B cell (primary cell): ENCODE results near the gene CYP2W1. TPM values are rescaled to one million over a fixed set of nuclear protein-coding genes. Genes with fewer than 3 reads are reported as not detected.

Experiments used
- ATAC-seq: fragments of 200-7000 bp; cut with Tn5 transposase; one replicate; pipeline ENCODE4 v1.10.0; 2021; ENCODE audit warnings: low read depth, mild to moderate bottlenecking, moderate number of reproducible peaks, moderate library complexity
- CTCF ChIA-PET: fragments of 350-600 bp; sonication (Branson Sonifier 250); formaldehyde crosslinking; loops from one replicate; lab custom pipeline; 2021; ENCODE audit warnings: antibody characterized with exemption, inconsistent platforms; lab: Charles Lee
- POLR2A ChIA-PET: fragments of 350-600 bp; sonication (Branson Sonifier 250); formaldehyde crosslinking; loops from one replicate; lab custom pipeline; 2021; ENCODE audit warnings: antibody characterized with exemption; lab: Charles Lee
- DNase-seq: peaks from one replicate; pipeline ENCODE4 v3.0.0; 2013
- H2AFZ ChIP-seq: 2 replicates; pipeline ENCODE4 v1.6.1; 2012; ENCODE audit warnings: mild to moderate bottlenecking, low read depth, low read length; ENCODE audit not compliant: insufficient read depth, poor library complexity, severe bottlenecking
- H3K27ac ChIP-seq, 2 donors: 1 replicate in 1 of 2; 2 replicates in 1 of 2; pipeline ENCODE4 v1.5.1; 2012 to 2013; ENCODE audit warnings: low read length in 2 of 2, mild to moderate bottlenecking in 2 of 2, moderate library complexity in 1 of 2
- H3K27me3 ChIP-seq, 4 experiments: fragments of 200-600 bp in 1 of 4; sonication (generic) in 1 of 4; replicated peaks in 1 of 4; 1 replicate in 2 of 4; 2 replicates in 2 of 4; pipeline versions ENCODE4 v1.6.1 to v1.7.0; 2013 to 2016; ENCODE audit warnings: low read length in 3 of 4, mild to moderate bottlenecking in 2 of 4, mixed read lengths in 1 of 4, moderate library complexity in 1 of 4; ENCODE audit not compliant: insufficient read depth in 4 of 4, control insufficient read depth in 3 of 4; ENCODE audit errors: control extremely low read depth in 1 of 4
- H3K36me3 ChIP-seq, 2 experiments: replicated peaks in 1 of 2; 1 replicate in 1 of 2; 2 replicates in 1 of 2; pipeline versions ENCODE4 v1.6.1 to v1.7.1; 2013; ENCODE audit warnings: low read length in 1 of 2; ENCODE audit not compliant: insufficient read depth in 2 of 2, control insufficient read depth in 1 of 2; ENCODE audit errors: control extremely low read depth in 1 of 2, extremely low read depth in 1 of 2
- H3K4me1 ChIP-seq, 2 donors: fragments of 200-600 bp in 1 of 2; sonication (generic) in 1 of 2; 1 replicate in 1 of 2; 2 replicates in 1 of 2; pipeline versions ENCODE4 v1.5.1 to v1.6.1; 2013 to 2017; ENCODE audit warnings: low read length in 2 of 2; ENCODE audit not compliant: control insufficient read depth in 2 of 2, insufficient read depth in 2 of 2
- H3K4me2 ChIP-seq: replicated peaks from 2 replicates; pipeline ENCODE3; 2012; ENCODE audit warnings: mild to moderate bottlenecking, low read depth, low read length; ENCODE audit not compliant: poor library complexity, severe bottlenecking
- H3K4me3 ChIP-seq, 5 experiments: fragments of 200-600 bp in 1 of 5; sonication (generic) in 1 of 5; 1 replicate in 3 of 5; 2 replicates in 2 of 5; pipeline versions ENCODE4 v1.5.1 to v1.7.0; 2011 to 2016; ENCODE audit warnings: low read length in 4 of 5, mild to moderate bottlenecking in 4 of 5, low read depth in 2 of 5, control low read depth in 1 of 5, moderate library complexity in 1 of 5; ENCODE audit not compliant: insufficient read depth in 1 of 5; ENCODE audit errors: control extremely low read depth in 1 of 5, extremely low read depth in 1 of 5
- H3K79me2 ChIP-seq: fragments of 200-600 bp; sonication (generic); one replicate; pipeline ENCODE4 v1.6.0; 2016; ENCODE audit warnings: low read length; ENCODE audit not compliant: control insufficient read depth, insufficient read depth
- H3K9ac ChIP-seq: fragments of 200-600 bp; sonication (generic); 2 replicates; pipeline ENCODE4 v1.6.1; 2017; ENCODE audit warnings: mild to moderate bottlenecking, low read length, moderate library complexity
- H3K9me3 ChIP-seq, 3 donors: one replicate each; pipeline versions ENCODE4 v1.6.1 to v1.7.1; 2013; ENCODE audit warnings: low read length in 2 of 3; ENCODE audit not compliant: control insufficient read depth in 2 of 3, insufficient read depth in 1 of 3; ENCODE audit errors: control extremely low read depth in 1 of 3
- H4K20me1 ChIP-seq: 2 replicates; pipeline ENCODE4 v1.6.0; 2012; ENCODE audit warnings: mild to moderate bottlenecking, low read length; ENCODE audit not compliant: insufficient read depth, control insufficient read depth, poor library complexity, severe bottlenecking
- H3K27ac Mint-ChIP-seq: one replicate; pipeline ENCODE4 v1.8.0; 2021; ENCODE audit warnings: mixed read lengths
- H3K27me3 Mint-ChIP-seq: one replicate; pipeline ENCODE4 v1.8.0; 2021; ENCODE audit warnings: mixed read lengths
- H3K4me1 Mint-ChIP-seq: one replicate; pipeline ENCODE4 v1.8.0; 2021; ENCODE audit warnings: mixed read lengths
- H3K4me3 Mint-ChIP-seq: one replicate; pipeline ENCODE4 v1.8.0; 2021; ENCODE audit warnings: mixed read lengths
- H3K9me3 Mint-ChIP-seq: one replicate; pipeline ENCODE4 v1.8.0; 2022; ENCODE audit warnings: mixed read lengths; ENCODE audit not compliant: insufficient read depth
- CTCF ChIP-seq: fragments of 200-600 bp; IDR thresholded peaks from one replicate; pipeline ENCODE4 v1.8.0; 2022; ENCODE audit warnings: antibody characterized with exemption, mild to moderate bottlenecking
- EZH2 ChIP-seq: IDR thresholded peaks from 2 replicates; pipeline ENCODE4 v1.6.1; 2012; ENCODE audit warnings: borderline replicate concordance, low read depth, mild to moderate bottlenecking, moderate library complexity, low read length; ENCODE audit not compliant: insufficient read depth, poor library complexity, severe bottlenecking
- WGBS: methylation state at CpG from one replicate; pipeline ENCODE4 v1.1.5; 2013; ENCODE audit warnings: missing lambda C conversion rate; ENCODE audit not compliant: insufficient coverage; 5-methylcytosine and 5-hydroxymethylcytosine counted together
- intact Hi-C: fragments of 100-400 bp; cut with micrococcal nuclease; formaldehyde crosslinking; loops from one replicate; pipeline ENCODE4 v1.10.0; 2022
- polyA plus RNA-seq: library from polyadenylated mRNA; depleted of rRNA; stranded (reverse); fragments of >200 nt; gene quantifications from 2 replicates; pipeline ENCODE4 v1.2.3, GENCODE V29; 2012
- total RNA-seq, 2 donors: library from RNA; stranded (reverse); fragments of 120-200 nt in 1 of 2; gene quantifications; 1 replicate in 1 of 2; 2 replicates in 1 of 2; pipeline versions ENCODE4 v1.2.3 to v1.2.4, GENCODE V29; 2013 to 2022

The CYP2W1 gene
- total and polyA plus RNA-seq, 2 donors (not counting 1 experiment from before 2014, with no cell fraction given), result not detected

- intact Hi-C loops, result loop anchor here (1.0 to 2.0 kb wide), 2 partner anchors 32 to 37 kb away; no protein-coding TSS in a partner anchor
- peaks cover 20% of the 10 kb centered on the region for H4K20me1 ChIP-seq
- peaks cover 0 to 8% of the 10 kb centered on the region in 2 experiments for H3K36me3 ChIP-seq
- ATAC-seq (no peak), DNase-seq (no peak)
- H3K9me3 Mint-ChIP-seq, result no peaks in the 10 kb centered on the region
- H3K79me2 ChIP-seq, result peaks cover 26% of the 10 kb centered on the region
- H3K4me3 Mint-ChIP-seq, result peak overlapping the region; percentile 89
- peaks cover 48% of the 10 kb centered on the region for H3K4me1 Mint-ChIP-seq
- peaks cover 0 to 13% (median 0%) of the 10 kb centered on the region in 3 donors for H3K9me3 ChIP-seq
- peaks cover 3% of the 10 kb centered on the region for H3K27me3 Mint-ChIP-seq
- peak overlapping the region; percentile 97 for H3K4me2 ChIP-seq
- TF ChIP-seq EZH2, result no peak
- no peak overlapping the region for H3K27ac ChIP-seq
- H3K4me3 ChIP-seq, result no peak overlapping the region
- H2AFZ ChIP-seq, result no peak overlapping the region
- H3K9ac ChIP-seq, result no peak overlapping the region
- peaks cover 44 to 56% of the 10 kb centered on the region in 2 donors for H3K4me1 ChIP-seq
- H3K27ac Mint-ChIP-seq, result peak overlapping the region; percentile 82
- ChIA-PET POLR2A (interaction anchor here (0.6 kb wide), 1 partner anchor 302 kb away, joined by 3 read pairs; no protein-coding TSS in a partner anchor), CTCF (interaction anchor here (0.6 to 1.7 kb wide), 5 partner anchors 13 to 72 kb away, joined by 3 to 6 read pairs (median 4); no protein-coding TSS in a partner anchor)
- H3K27me3 ChIP-seq, result peaks cover 0 to 4% (median 1%) of the 10 kb centered on the region in 4 experiments
- 83% methylated on average over 30 of the region's 33 CpGs for WGBS
These were observed 46.9 kb downstream of the CYP2W1 start for GRCh38 chr7:1029637-1030443.

- peaks cover 19% of the 10 kb centered on the region for H3K79me2 ChIP-seq
- ATAC-seq, result no peak
- peaks cover 0 to 4% (median 1%) of the 10 kb centered on the region in 4 experiments for H3K27me3 ChIP-seq
- Mint-ChIP-seq H3K4me3 (peak overlapping the region; percentile 89), H3K27me3 (peaks cover 3% of the 10 kb centered on the region), H3K27ac (no peak overlapping the region), H3K9me3 (no peaks in the 10 kb centered on the region), H3K4me1 (peaks cover 41% of the 10 kb centered on the region)
- no peak overlapping the region for H3K9ac ChIP-seq
- peaks cover 0 to 8% of the 10 kb centered on the region in 2 experiments for H3K36me3 ChIP-seq
- no peak for TF ChIP-seq CTCF
- TF ChIP-seq EZH2, result no peak
- WGBS, result 32% methylated on average over 10 of the region's 12 CpGs
- peak overlapping the region; percentile 97 for H3K4me2 ChIP-seq
- H3K4me1 ChIP-seq, result peaks cover 36 to 48% of the 10 kb centered on the region in 2 donors
- no peak overlapping the region for H3K4me3 ChIP-seq
- H3K9me3 ChIP-seq, result peaks cover 0 to 14% (median 0%) of the 10 kb centered on the region in 3 donors
- DNase-seq, result no peak
- POLR2A ChIA-PET, result interaction anchor here (0.6 kb wide), 1 partner anchor 303 kb away, joined by 3 read pairs; no protein-coding TSS in a partner anchor
- intact Hi-C loops, result no loop called here
- peaks cover 12% of the 10 kb centered on the region for H4K20me1 ChIP-seq
- H3K27ac ChIP-seq, result no peak overlapping the region
- H2AFZ ChIP-seq, result no peak overlapping the region
- CTCF ChIA-PET, result interaction anchor here (0.6 to 1.3 kb wide), 2 partner anchors 37 to 72 kb away, joined by 3 to 4 read pairs; no protein-coding TSS in a partner anchor
These were observed 47.6 kb downstream of the CYP2W1 start for GRCh38 chr7:1030444-1031070.
